ENCODE measurements around the gene GLB1L.

Gene GLB1L

GRCh38 chr2:219244789-219245147 is 476 bp downstream of the GLB1L start (continued):
- TF ChIP-seq ZNF565 (CRISPR knock-in tag; conservative IDR thresholded peaks at IDR 0.05; ENCODE audit: low read depth) = no peak
- TF ChIP-seq TOX (CRISPR knock-in tag; IDR thresholded peaks at IDR 0.05; ENCODE audit: borderline replicate concordance) = no peak
- TF ChIP-seq, protein P1, sequence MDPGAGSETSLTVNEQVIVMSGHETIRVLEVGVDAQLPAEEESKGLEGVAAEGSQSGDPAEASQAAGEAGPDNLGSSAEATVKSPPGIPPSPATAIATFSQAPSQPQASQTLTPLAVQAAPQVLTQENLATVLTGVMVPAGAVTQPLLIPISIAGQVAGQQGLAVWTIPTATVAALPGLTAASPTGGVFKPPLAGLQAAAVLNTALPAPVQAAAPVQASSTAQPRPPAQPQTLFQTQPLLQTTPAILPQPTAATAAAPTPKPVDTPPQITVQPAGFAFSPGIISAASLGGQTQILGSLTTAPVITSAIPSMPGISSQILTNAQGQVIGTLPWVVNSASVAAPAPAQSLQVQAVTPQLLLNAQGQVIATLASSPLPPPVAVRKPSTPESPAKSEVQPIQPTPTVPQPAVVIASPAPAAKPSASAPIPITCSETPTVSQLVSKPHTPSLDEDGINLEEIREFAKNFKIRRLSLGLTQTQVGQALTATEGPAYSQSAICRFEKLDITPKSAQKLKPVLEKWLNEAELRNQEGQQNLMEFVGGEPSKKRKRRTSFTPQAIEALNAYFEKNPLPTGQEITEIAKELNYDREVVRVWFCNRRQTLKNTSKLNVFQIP (CRISPR knock-in tag; IDR thresholded peaks at IDR 0.05; ENCODE audit: borderline replicate concordance, low read depth) = no peak
- no peak for TF ChIP-seq PATZ1 (CRISPR knock-in tag; IDR thresholded peaks at IDR 0.05; ENCODE audit: borderline replicate concordance)
- no peak for TF ChIP-seq SNAI2 (CRISPR knock-in tag; IDR thresholded peaks at IDR 0.05)
- TF ChIP-seq PPARA (CRISPR knock-in tag; IDR thresholded peaks at IDR 0.05; ENCODE audit: borderline replicate concordance) = no peak

DNA sequence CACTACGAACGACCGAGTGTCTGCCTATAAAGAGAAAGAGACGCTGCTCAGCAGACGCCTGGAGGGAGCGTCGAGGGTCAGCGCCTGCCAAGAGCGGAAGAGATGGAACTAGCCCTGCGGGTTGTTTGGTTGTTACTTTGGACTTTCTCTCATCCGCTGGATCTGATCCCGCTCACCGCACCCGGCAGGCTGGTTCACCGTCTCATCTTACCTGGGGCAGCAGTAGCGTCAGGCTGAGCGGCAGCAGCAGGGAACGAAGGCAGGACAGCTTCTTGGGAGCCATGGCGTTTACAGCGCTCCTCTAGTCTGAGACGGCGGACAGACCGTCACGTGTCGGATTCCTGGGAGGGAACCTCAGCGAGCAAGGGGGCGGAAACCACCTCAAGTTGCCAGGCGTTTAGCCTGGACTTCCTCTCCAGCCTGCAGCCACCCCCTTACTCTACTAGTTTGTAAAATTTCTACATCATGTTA is 1.9 kb downstream of the GLB1L start:
- ATAC-seq = no peak
- TF ChIP-seq ZNF8 (CRISPR knock-in tag; IDR thresholded peaks at IDR 0.05) (no peak), ESRRG (CRISPR knock-in tag; IDR thresholded peaks at IDR 0.05) (no peak), PATZ1 (CRISPR knock-in tag; IDR thresholded peaks at IDR 0.05; ENCODE audit: borderline replicate concordance) (no peak), CSRNP3 (CRISPR knock-in tag; IDR thresholded peaks at IDR 0.05) (no peak), ISL1 (CRISPR knock-in tag; IDR thresholded peaks at IDR 0.05) (no peak), ZNF565 (CRISPR knock-in tag; conservative IDR thresholded peaks at IDR 0.05; ENCODE audit: low read depth) (no peak)

DNA sequence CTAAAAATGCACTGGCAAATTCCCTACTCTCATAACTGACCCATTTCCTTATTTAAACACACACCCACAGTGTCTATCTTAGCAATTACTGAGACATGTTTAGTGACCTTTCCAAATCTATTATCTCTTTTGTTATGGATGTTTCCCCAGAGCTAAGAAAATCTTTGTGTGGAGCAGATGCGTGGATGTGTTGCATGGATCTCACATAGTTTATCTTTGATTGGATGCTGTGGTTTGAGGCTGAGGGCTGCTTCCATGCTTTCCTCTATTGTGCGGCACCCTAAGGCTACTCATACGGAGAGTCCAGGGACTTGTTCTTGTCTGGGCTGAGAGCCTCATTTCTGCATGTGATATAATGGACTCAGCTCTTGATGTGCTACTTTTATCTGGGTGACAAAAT is 10.9 kb downstream of the GLB1L start:
- ATAC-seq = no peak
- TF ChIP-seq ZNF70 (CRISPR knock-in tag; IDR thresholded peaks at IDR 0.05) (no peak), TSHZ2 (CRISPR knock-in tag; IDR thresholded peaks at IDR 0.05) (no peak), OSR1 (CRISPR knock-in tag; IDR thresholded peaks at IDR 0.05) (no peak)

DNA sequence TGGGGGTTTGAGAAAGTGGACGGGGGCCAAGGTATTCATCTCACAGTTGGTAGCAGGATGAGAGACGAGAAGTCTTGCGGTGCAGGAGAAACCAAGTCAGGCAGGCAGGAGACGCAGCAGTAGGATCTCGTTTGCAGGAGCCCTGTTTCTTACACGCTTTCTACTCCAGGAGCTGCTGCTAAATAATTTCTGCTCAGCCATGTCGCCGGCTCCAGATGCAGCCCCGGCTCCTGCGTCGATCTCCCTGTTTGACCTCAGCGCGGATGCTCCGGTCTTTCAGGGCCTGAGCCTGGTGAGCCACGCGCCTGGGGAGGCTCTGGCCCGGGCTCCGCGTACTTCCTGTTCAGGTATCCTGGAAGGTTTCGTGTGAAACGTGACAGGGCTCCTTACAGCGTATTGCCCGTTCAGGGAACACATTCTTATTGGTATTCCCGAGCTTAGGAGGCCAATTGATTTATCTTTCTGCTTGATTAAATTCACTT is 15.1 kb downstream of the GLB1L start:
- ATAC-seq = peak; percentile 45

More for the DNA sequence above, 15.1 kb downstream of the GLB1L start:
- TF ChIP-seq SNAI2 (CRISPR knock-in tag; IDR thresholded peaks at IDR 0.05) = no peak
- no peak for TF ChIP-seq ZNF8 (CRISPR knock-in tag; IDR thresholded peaks at IDR 0.05)
- no peak for TF ChIP-seq CSRNP3 (CRISPR knock-in tag; IDR thresholded peaks at IDR 0.05)
- TF ChIP-seq ZNF70 (CRISPR knock-in tag; IDR thresholded peaks at IDR 0.05) = no peak
- no peak for TF ChIP-seq PPARA (CRISPR knock-in tag; IDR thresholded peaks at IDR 0.05; ENCODE audit: borderline replicate concordance)
- no peak for TF ChIP-seq OSR1 (CRISPR knock-in tag; IDR thresholded peaks at IDR 0.05)
- no peak for TF ChIP-seq TSHZ2 (CRISPR knock-in tag; IDR thresholded peaks at IDR 0.05)
- TF ChIP-seq TOX (CRISPR knock-in tag; IDR thresholded peaks at IDR 0.05; ENCODE audit: borderline replicate concordance) = no peak

All from SK-N-SH treated with all-trans-retinoic acid at 6 μM for 48 hours (cell line).